Peyer's patch (tissue), 4 donors: ENCODE results near the gene MPPED1. TPM values are rescaled to one million over a fixed set of nuclear protein-coding genes. Genes with fewer than 3 reads are reported as not detected.

Experiments used
- DNase-seq, 3 donors: peaks; one replicate each; pipeline ENCODE4 v3.0.0-alpha.2; 2017 to 2019
- H3K27ac ChIP-seq, 4 donors: fragments of 200-600 bp; sonication (generic); one replicate each; pipeline ENCODE4 v1.5.1; 2016 to 2019
- H3K27me3 ChIP-seq, 2 donors: fragments of 200-600 bp; sonication (generic); one replicate each; pipeline ENCODE4 v1.5.1; 2019
- H3K36me3 ChIP-seq, 3 donors: fragments of 200-600 bp; sonication (generic); one replicate each; pipeline ENCODE4 v1.5.1; 2016 to 2019
- H3K4me1 ChIP-seq, 4 donors: fragments of 200-600 bp; sonication (generic); one replicate each; pipeline ENCODE4 v1.5.1; 2016 to 2019
- H3K4me3 ChIP-seq, 4 donors: fragments of 200-600 bp; sonication (generic); 1 replicate in 3 of 4; 2 replicates in 1 of 4; pipeline ENCODE4 v1.5.1; 2016 to 2019; ENCODE audit warnings: mild to moderate bottlenecking in 1 of 4
- H3K9me3 ChIP-seq, 4 donors: fragments of 200-600 bp; sonication (generic); one replicate each; pipeline ENCODE4 v1.5.1; 2016 to 2019; ENCODE audit warnings: mild to moderate bottlenecking in 1 of 4
- CTCF ChIP-seq, 6 experiments: fragments of 450-650 bp in 4 of 6; fragments of 200-600 bp in 2 of 6; sonication (generic) in 1 of 6; IDR thresholded peaks; one replicate each; pipeline ENCODE4 v1.5.1; 2017 to 2019; ENCODE audit warnings: antibody characterized with exemption in 6 of 6, mild to moderate bottlenecking in 3 of 6, moderate library complexity in 1 of 6
- POLR2A ChIP-seq, 2 donors: fragments of 450-650 bp; IDR thresholded peaks; one replicate each; pipeline ENCODE4 v1.5.1; 2017; ENCODE audit warnings: antibody characterized with exemption in 2 of 2, mild to moderate bottlenecking in 2 of 2, moderate library complexity in 2 of 2
- total RNA-seq, 4 donors: library from RNA; depleted of rRNA; stranded (reverse); fragments of >200 nt; gene quantifications; one replicate each; pipeline ENCODE4 v1.1.0, GENCODE V29; 2016

Gene MPPED1
- total RNA-seq, 4 donors from 2014 or later = not detected

- H3K36me3 ChIP-seq = no peaks in the 10 kb centered on the region
- H3K9me3 ChIP-seq = no peaks in the 10 kb centered on the region
- peak in 1 of 3 donors; percentile 13 for DNase-seq
- TF ChIP-seq POLR2A (IDR thresholded peaks at IDR 0.05) = no peak
- no peak for TF ChIP-seq CTCF (IDR thresholded peaks at IDR 0.05)
- H3K4me1 ChIP-seq = no peaks in the 10 kb centered on the region
- no peak overlapping the region for H3K4me3 ChIP-seq
- H3K27me3 ChIP-seq = no peaks in the 10 kb centered on the region
- H3K27ac ChIP-seq = no peak overlapping the region
Measured at GRCh38 chr22:43544289-43544673, 132.5 kb downstream of the MPPED1 start.

GRCh38 chr22:43546186-43546585 lies 134.4 kb downstream of the MPPED1 start:
- no peaks in the 10 kb centered on the region for H3K27me3 ChIP-seq
- TF ChIP-seq POLR2A (IDR thresholded peaks at IDR 0.05) (no peak), CTCF (IDR thresholded peaks at IDR 0.05) (no peak)

GRCh38 chr22:43550024-43550620 lies 138.3 kb downstream of the MPPED1 start:
- no peaks in the 10 kb centered on the region for H3K36me3 ChIP-seq
- no peak overlapping the region for H3K4me3 ChIP-seq
- TF ChIP-seq CTCF (IDR thresholded peaks at IDR 0.05) (no peak), POLR2A (IDR thresholded peaks at IDR 0.05) (no peak)
- no peaks in the 10 kb centered on the region for H3K9me3 ChIP-seq
- H3K4me1 ChIP-seq = no peaks in the 10 kb centered on the region
- no peaks in the 10 kb centered on the region for H3K27me3 ChIP-seq
- DNase-seq = peak in 1 of 3 donors; percentile 28
- no peak overlapping the region for H3K27ac ChIP-seq

More at GRCh38 chr22:43546186-43546585, 134.4 kb downstream of the MPPED1 start:
- peak in 1 of 3 donors; percentile 17 for DNase-seq
- H3K36me3 ChIP-seq = no peaks in the 10 kb centered on the region
- no peaks in the 10 kb centered on the region for H3K9me3 ChIP-seq
- no peaks in the 10 kb centered on the region for H3K4me1 ChIP-seq
- H3K4me3 ChIP-seq = no peak overlapping the region
- no peak overlapping the region for H3K27ac ChIP-seq

GRCh38 chr22:43550672-43551071 lies 138.9 kb downstream of the MPPED1 start:
- no peak overlapping the region for H3K4me3 ChIP-seq
- DNase-seq = peak in 1 of 3 donors; percentile 1
- no peaks in the 10 kb centered on the region for H3K4me1 ChIP-seq
- no peaks in the 10 kb centered on the region for H3K9me3 ChIP-seq
- no peaks in the 10 kb centered on the region for H3K27me3 ChIP-seq
- no peak overlapping the region for H3K27ac ChIP-seq
- no peak for TF ChIP-seq CTCF (IDR thresholded peaks at IDR 0.05)
- no peak for TF ChIP-seq POLR2A (IDR thresholded peaks at IDR 0.05)
- H3K36me3 ChIP-seq = no peaks in the 10 kb centered on the region

- DNase-seq = peak in 1 of 3 donors; percentile 27
- H3K9me3 ChIP-seq = no peaks in the 10 kb centered on the region
- no peak overlapping the region for H3K27ac ChIP-seq
- H3K4me1 ChIP-seq = no peaks in the 10 kb centered on the region
- H3K4me3 ChIP-seq = no peak overlapping the region
- no peaks in the 10 kb centered on the region for H3K36me3 ChIP-seq
- TF ChIP-seq POLR2A (IDR thresholded peaks at IDR 0.05) = no peak
- TF ChIP-seq CTCF (IDR thresholded peaks at IDR 0.05) = no peak
- H3K27me3 ChIP-seq = no peaks in the 10 kb centered on the region
Measured at GRCh38 chr22:43553451-43554258, 141.8 kb downstream of the MPPED1 start.
